GM13977 (cell line): ENCODE results near the gene GFOD2.
A peak's percentile ranks its signal among the peaks of the same experiment; 100 is the strongest.

Experiments used
- DNase-seq: peaks from one replicate; pipeline ENCODE4 v3.0.0; 2012; ENCODE audit warnings: low spot score
- in situ Hi-C: fragments of 300-500 bp; cut with MboI; formaldehyde crosslinking; loops from one replicate; pipeline ENCODE4 v1.12.0; 2022; ENCODE audit warnings: low sequenced_read_pairs, low pct_unique_long_range_greater_than_20kb, mixed read lengths, inconsistent platforms; ENCODE audit not compliant: unreplicated experiment
- TF ChIP-seq, protein P1 (sequence below): IDR thresholded peaks from 2 replicates; pipeline ENCODE4 v1.5.1; 2012; ENCODE audit warnings: mild to moderate bottlenecking, control low read depth; ENCODE audit not compliant: insufficient read depth; ENCODE audit errors: extremely low read depth, missing control alignments

The GFOD2 gene

DNA sequence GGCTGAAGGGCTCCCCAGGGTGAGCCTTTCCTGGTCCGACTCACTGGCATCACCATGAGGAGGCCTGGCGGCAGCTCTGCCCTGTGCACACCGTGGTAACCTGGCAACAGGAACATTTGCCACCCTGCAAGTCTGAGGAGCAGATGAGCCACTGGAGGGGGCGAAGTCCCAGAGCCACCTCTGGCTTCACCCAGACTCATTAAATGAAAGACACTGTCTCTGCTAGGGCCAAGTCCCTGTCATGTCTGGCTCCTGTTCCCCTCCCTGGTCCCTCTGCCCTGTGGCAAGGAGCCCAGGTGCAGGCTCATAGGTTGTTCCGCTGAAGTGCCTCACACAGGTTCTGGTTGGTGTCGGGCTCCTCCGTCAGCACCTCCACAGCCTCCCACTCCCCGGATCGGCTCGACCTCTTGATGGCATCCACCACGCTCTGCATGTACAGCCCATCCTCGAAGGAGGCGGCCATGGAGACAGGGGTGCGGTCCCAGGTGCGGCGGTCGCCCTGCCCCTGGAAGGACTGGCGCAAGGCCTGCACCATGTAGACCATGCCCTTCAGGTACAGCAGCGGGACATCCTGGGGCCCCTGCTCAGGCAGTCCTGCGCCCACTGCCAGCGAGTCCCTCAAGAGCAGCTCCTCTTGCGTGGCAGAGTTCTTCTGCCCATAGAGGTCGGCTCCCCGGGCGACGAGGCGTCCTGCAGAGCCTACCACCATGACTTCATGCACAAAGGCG lies 44.1 kb downstream of the GFOD2 start:
- in situ Hi-C loops: loop anchor here (10.0 to 25.0 kb wide), 2 partner anchors 140 to 387 kb away; no protein-coding TSS in a partner anchor
- DNase-seq: no peak
- TF ChIP-seq, protein P1, sequence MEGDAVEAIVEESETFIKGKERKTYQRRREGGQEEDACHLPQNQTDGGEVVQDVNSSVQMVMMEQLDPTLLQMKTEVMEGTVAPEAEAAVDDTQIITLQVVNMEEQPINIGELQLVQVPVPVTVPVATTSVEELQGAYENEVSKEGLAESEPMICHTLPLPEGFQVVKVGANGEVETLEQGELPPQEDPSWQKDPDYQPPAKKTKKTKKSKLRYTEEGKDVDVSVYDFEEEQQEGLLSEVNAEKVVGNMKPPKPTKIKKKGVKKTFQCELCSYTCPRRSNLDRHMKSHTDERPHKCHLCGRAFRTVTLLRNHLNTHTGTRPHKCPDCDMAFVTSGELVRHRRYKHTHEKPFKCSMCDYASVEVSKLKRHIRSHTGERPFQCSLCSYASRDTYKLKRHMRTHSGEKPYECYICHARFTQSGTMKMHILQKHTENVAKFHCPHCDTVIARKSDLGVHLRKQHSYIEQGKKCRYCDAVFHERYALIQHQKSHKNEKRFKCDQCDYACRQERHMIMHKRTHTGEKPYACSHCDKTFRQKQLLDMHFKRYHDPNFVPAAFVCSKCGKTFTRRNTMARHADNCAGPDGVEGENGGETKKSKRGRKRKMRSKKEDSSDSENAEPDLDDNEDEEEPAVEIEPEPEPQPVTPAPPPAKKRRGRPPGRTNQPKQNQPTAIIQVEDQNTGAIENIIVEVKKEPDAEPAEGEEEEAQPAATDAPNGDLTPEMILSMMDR: no peak

DNA sequence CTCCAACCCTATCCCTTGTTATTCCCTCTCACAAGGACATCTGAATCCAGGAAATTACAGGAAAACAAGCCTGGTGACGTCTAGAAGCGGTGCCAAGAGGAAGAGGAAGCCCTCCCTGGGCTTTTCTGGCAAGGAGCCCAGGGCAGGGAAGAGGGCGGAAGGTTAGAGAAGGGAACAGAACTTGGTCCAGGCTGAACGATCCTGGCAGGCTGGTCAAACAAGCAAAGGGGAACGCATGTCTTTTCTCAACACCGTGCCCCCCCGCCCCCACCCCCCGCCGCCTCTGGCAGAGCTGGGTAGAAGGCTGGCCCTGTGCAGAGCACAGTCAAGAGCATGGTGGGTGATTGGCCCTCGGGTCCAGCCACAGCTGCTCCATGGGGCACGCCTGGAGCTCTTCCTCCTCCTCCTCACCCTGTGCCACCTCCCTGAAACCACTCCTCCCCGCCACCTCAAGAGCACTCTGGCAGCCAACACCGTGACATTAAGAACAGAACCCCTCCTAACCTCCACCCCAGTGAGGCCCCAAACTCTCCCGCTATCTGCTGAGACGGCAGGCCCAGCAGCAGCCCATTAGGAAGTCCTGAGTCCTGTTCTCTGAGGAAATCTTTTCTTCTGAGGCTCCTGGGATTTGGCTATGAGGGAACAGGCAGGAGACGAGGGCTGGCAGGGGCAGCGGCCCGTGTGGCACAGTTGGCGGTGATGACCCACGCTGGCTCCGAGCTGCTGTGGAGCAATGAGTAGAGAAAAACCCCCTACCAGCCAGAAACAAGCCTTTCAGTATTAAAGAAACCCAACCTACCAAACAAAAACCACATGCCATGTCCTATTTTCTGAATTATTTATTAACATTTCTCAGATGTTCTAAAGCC lies 45.2 kb downstream of the GFOD2 start:
- TF ChIP-seq, protein P1: no peak
- no peak for DNase-seq
- in situ Hi-C loops: loop anchor here (10.0 kb wide), 1 partner anchor 141 kb away; no protein-coding TSS in a partner anchor

DNA sequence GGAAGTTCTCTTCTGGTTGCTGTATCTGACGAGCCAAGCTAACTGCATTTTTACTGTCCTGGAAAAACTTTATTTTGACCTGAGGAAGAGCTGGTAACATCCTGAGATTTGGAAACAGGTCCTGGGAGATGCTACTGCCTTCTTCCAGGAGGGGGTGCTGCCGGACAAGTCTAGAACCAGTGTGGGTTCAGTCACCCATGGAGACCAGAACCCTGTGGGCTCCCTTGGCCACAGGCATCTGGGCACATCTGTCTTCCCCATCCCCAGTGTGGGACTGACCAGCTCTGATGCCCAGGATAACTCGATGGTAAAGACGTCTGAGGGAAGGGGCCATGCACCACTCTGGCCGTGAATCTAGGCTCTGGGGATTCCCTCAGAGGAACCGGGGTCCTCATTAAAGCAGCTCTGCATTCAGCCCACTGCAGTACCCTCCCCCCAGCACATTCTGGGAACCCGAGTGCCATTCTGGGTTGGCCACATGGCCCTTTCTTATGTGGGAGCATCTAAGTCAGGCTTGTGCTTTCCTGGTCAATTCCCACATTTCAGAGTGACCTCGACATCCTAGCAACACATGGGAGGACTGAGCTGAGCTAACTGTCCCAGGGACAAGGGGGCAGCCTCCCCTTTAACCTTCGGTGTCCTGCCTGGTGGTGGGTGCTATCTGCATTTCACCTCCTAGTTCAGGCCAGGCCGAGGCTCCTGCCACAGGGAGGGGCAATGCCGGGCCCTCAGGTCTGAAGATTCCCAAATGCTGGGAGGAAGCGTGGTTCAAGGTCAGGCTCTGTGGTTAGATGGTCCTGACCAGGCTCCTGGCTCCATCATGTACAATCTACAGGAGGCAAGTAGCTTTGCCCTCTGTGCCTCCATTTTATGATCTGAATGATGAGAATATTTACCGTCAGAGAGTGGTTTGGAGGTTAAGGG lies 46.1 kb downstream of the GFOD2 start:
- TF ChIP-seq, protein P1: peak; percentile 87
- in situ Hi-C loops: loop anchor here (10.0 kb wide), 1 partner anchor 142 kb away; no protein-coding TSS in a partner anchor
- peak; percentile 88 for DNase-seq

DNA sequence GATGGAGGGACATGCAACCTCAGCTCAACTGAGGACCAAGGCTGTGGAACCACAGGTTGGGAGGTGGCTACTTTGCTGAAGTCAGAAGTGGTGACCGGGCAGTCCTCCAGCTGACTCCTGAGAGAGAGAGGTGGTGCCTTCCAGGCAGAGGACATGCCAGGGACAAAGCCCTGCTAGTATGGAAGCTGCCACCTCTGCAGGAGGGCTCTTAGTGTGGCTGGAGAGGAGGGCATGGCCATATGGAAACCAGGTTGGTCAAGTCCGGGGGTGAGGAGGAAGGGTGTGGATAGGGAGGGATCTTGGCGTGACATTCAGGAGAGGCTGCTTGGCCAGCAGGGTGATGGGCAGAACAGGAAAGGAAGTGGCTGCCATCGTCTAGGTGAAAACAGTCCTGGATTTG lies 46.8 kb downstream of the GFOD2 start:
- TF ChIP-seq, protein P1: no peak
- in situ Hi-C loops: loop anchor here (10.0 kb wide), 1 partner anchor 142 kb away; no protein-coding TSS in a partner anchor
- peak; percentile 14 for DNase-seq

DNA sequence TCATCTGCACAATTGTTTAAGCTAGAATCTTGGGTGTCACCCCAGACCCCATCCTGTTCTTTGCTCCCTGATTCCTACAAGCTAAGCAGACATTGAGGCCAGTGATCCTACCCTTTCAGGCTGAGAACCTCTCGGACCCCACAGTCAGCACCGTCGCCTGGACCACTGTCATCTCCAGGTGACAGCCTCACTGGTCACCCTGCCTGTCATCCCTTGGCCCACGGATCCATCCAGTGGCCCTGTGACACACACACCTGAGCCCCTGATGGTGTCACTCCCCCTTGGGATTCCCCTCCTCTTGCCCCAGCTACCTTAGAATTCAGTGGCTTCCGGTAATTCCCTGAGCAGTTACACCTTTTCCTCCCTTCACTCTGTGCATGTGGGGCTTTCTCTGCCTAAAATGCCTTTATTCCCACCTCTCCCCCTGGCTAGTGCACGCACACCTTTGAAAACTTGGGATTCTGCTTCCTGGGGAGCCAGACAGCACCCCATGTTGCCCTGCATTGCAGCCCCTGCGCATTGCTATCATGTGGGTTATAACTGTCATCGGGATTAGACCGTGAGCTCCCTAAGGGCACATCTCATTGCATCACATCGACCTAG lies 49.5 kb downstream of the GFOD2 start:
- TF ChIP-seq, protein P1: no peak
- no peak for DNase-seq
- in situ Hi-C loops: loop anchor here (10.0 kb wide), 1 partner anchor 145 kb away; no protein-coding TSS in a partner anchor
